H1 (cell line): Measurements from ENCODE around the gene GABRR3. TPM values are rescaled to one million over a fixed set of nuclear protein-coding genes. Genes with fewer than 3 reads are reported as not detected.

Experiments
- SP1 ChIP-seq: IDR thresholded peaks from 2 replicates; pipeline ENCODE4 v1.6.1; 2011; ENCODE audit warnings: low read depth, low read length
- YY1 ChIP-seq: IDR thresholded peaks from 2 replicates; pipeline ENCODE4 v1.6.1; 2011; ENCODE audit warnings: low read depth, mild to moderate bottlenecking, low read length
- polyA plus RNA-seq, 7 experiments: library from polyadenylated mRNA; depleted of rRNA in 3 of 7; stranded (reverse) in 5 of 7; unstranded in 2 of 7; fragments of >200 nt in 5 of 7; fragments of 200-250 nt in 2 of 7; gene quantifications; 1 replicate in 5 of 7; 2 replicates in 1 of 7; 4 replicates in 1 of 7; pipeline versions ENCODE4 v1.2.1 to v1.2.3, GENCODE V29; 2011 to 2013; ENCODE audit warnings: missing spikeins in 2 of 7, mixed read lengths in 2 of 7
- total RNA-seq: library from RNA; stranded (reverse); fragmentation: NEBNext Ultra II Directional; extraction: Animal tissue kit (Norgen Biotek cat#: 25700); gene quantifications from 2 replicates; pipeline ENCODE4 v1.2.1, GENCODE V29; 2021
- TF ChIP-seq, protein P1 (sequence below): fragments of 300-600 bp; sonication (generic); IDR thresholded peaks from 2 replicates; pipeline ENCODE4 v1.7.1; 2012; ENCODE audit warnings: low read length, moderate library complexity, mild to moderate bottlenecking, inconsistent platforms; ENCODE audit not compliant: insufficient replicate concordance

GABRR3 gene
- total and polyA plus RNA-seq, 2 of the 8 experiments (the other 6 are each of a cell fraction or from before 2014, with no cell fraction given) = not detected

DNA sequence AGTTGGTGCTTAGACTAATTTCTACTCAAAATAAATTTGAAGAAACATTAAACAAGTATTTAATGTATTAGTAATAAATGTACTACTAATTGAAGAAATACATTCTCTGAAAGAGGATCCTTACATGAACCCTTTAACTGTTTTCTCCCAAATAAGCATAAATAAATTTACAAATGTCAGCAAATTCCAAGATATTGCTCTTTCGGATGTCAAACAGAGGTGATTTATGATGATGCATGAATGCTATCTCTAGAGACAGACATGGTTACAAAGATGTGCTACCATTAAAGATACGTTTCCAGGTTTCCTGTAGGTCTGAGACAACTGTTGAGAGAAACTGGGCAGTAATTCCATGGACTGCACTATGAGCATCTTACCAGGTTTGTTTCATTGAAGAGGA lies 629 bp downstream of the GABRR3 start (continued):
- TF ChIP-seq, protein P1, sequence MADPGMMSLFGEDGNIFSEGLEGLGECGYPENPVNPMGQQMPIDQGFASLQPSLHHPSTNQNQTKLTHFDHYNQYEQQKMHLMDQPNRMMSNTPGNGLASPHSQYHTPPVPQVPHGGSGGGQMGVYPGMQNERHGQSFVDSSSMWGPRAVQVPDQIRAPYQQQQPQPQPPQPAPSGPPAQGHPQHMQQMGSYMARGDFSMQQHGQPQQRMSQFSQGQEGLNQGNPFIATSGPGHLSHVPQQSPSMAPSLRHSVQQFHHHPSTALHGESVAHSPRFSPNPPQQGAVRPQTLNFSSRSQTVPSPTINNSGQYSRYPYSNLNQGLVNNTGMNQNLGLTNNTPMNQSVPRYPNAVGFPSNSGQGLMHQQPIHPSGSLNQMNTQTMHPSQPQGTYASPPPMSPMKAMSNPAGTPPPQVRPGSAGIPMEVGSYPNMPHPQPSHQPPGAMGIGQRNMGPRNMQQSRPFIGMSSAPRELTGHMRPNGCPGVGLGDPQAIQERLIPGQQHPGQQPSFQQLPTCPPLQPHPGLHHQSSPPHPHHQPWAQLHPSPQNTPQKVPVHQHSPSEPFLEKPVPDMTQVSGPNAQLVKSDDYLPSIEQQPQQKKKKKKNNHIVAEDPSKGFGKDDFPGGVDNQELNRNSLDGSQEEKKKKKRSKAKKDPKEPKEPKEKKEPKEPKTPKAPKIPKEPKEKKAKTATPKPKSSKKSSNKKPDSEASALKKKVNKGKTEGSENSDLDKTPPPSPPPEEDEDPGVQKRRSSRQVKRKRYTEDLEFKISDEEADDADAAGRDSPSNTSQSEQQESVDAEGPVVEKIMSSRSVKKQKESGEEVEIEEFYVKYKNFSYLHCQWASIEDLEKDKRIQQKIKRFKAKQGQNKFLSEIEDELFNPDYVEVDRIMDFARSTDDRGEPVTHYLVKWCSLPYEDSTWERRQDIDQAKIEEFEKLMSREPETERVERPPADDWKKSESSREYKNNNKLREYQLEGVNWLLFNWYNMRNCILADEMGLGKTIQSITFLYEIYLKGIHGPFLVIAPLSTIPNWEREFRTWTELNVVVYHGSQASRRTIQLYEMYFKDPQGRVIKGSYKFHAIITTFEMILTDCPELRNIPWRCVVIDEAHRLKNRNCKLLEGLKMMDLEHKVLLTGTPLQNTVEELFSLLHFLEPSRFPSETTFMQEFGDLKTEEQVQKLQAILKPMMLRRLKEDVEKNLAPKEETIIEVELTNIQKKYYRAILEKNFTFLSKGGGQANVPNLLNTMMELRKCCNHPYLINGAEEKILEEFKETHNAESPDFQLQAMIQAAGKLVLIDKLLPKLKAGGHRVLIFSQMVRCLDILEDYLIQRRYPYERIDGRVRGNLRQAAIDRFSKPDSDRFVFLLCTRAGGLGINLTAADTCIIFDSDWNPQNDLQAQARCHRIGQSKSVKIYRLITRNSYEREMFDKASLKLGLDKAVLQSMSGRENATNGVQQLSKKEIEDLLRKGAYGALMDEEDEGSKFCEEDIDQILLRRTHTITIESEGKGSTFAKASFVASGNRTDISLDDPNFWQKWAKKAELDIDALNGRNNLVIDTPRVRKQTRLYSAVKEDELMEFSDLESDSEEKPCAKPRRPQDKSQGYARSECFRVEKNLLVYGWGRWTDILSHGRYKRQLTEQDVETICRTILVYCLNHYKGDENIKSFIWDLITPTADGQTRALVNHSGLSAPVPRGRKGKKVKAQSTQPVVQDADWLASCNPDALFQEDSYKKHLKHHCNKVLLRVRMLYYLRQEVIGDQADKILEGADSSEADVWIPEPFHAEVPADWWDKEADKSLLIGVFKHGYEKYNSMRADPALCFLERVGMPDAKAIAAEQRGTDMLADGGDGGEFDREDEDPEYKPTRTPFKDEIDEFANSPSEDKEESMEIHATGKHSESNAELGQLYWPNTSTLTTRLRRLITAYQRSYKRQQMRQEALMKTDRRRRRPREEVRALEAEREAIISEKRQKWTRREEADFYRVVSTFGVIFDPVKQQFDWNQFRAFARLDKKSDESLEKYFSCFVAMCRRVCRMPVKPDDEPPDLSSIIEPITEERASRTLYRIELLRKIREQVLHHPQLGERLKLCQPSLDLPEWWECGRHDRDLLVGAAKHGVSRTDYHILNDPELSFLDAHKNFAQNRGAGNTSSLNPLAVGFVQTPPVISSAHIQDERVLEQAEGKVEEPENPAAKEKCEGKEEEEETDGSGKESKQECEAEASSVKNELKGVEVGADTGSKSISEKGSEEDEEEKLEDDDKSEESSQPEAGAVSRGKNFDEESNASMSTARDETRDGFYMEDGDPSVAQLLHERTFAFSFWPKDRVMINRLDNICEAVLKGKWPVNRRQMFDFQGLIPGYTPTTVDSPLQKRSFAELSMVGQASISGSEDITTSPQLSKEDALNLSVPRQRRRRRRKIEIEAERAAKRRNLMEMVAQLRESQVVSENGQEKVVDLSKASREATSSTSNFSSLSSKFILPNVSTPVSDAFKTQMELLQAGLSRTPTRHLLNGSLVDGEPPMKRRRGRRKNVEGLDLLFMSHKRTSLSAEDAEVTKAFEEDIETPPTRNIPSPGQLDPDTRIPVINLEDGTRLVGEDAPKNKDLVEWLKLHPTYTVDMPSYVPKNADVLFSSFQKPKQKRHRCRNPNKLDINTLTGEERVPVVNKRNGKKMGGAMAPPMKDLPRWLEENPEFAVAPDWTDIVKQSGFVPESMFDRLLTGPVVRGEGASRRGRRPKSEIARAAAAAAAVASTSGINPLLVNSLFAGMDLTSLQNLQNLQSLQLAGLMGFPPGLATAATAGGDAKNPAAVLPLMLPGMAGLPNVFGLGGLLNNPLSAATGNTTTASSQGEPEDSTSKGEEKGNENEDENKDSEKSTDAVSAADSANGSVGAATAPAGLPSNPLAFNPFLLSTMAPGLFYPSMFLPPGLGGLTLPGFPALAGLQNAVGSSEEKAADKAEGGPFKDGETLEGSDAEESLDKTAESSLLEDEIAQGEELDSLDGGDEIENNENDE = no peak
- no peak for TF ChIP-seq SP1
- no peak for TF ChIP-seq YY1
- TF ChIP-seq, all 59 proteins: peak for 0
